Duodenal mucosa (tissue), 2 donors: ENCODE results near the gene EIF2A.
"Not testable (repeated sequence)": the region's sequence is repeated elsewhere in the genome, so short reads cannot be mapped to it uniquely, and the experiment has no call there.

Experiments used
- H3K27ac ChIP-seq: one replicate; pipeline ENCODE4 v1.7.0; 2013; ENCODE audit warnings: low read depth, low read length
- H3K27me3 ChIP-seq, 2 donors: one replicate each; pipeline ENCODE4 v1.7.0; 2013; ENCODE audit warnings: low read length in 2 of 2, control low read depth in 1 of 2; ENCODE audit not compliant: insufficient read depth in 2 of 2, control insufficient read depth in 1 of 2
- H3K36me3 ChIP-seq, 2 donors: one replicate each; pipeline ENCODE4 v1.7.0; 2013; ENCODE audit warnings: low read length in 2 of 2, control low read depth in 1 of 2; ENCODE audit not compliant: insufficient read depth in 2 of 2, control insufficient read depth in 1 of 2
- H3K4me1 ChIP-seq, 2 donors: one replicate each; pipeline ENCODE4 v1.7.0; 2013; ENCODE audit warnings: low read length in 2 of 2, control low read depth in 1 of 2; ENCODE audit not compliant: insufficient read depth in 2 of 2, control insufficient read depth in 1 of 2
- H3K4me3 ChIP-seq, 2 donors: one replicate each; pipeline ENCODE4 v1.7.0; 2013; ENCODE audit warnings: low read length in 2 of 2, low read depth in 1 of 2
- H3K9ac ChIP-seq, 2 donors: one replicate each; pipeline ENCODE4 v1.7.0; 2013; ENCODE audit warnings: low read length in 2 of 2, low read depth in 1 of 2
- H3K9me3 ChIP-seq, 2 donors: one replicate each; pipeline ENCODE4 v1.7.0; 2013; ENCODE audit warnings: low read length in 2 of 2, control low read depth in 1 of 2; ENCODE audit not compliant: control insufficient read depth in 1 of 2

The EIF2A gene

GRCh38 chr3:150612494-150612893, 65.9 kb downstream of the EIF2A start:
- peaks cover 3 to 18% of the 10 kb centered on the region in 2 donors for H3K4me1 ChIP-seq

GRCh38 chr3:150613034-150613433, 66.4 kb downstream of the EIF2A start:
- Histone ChIP-seq H3K4me1 (peaks cover 0 to 14% of the 10 kb centered on the region in 2 donors), H3K36me3 (peaks cover 0 to 3% of the 10 kb centered on the region in 2 donors), H3K27ac (no peak overlapping the region), H3K9me3 (no peaks in the 10 kb centered on the region), H3K9ac (no peak overlapping the region), H3K4me3 (no peak overlapping the region), H3K27me3 (no peaks in the 10 kb centered on the region)

More at GRCh38 chr3:150612494-150612893, 65.9 kb downstream of the EIF2A start:
- Histone ChIP-seq H3K27ac (no peak overlapping the region), H3K27me3 (no peaks in the 10 kb centered on the region), H3K4me3 (no peak overlapping the region), H3K9ac (no peak overlapping the region), H3K9me3 (no peaks in the 10 kb centered on the region), H3K36me3 (peaks cover 0 to 3% of the 10 kb centered on the region in 2 donors)

- Histone ChIP-seq H3K27ac (no peak overlapping the region), H3K4me1 (peaks cover 0 to 9% of the 10 kb centered on the region in 2 donors), H3K27me3 (no peaks in the 10 kb centered on the region), H3K36me3 (peaks cover 0 to 5% of the 10 kb centered on the region in 2 donors), H3K9ac (no peak overlapping the region), H3K9me3 (no peaks in the 10 kb centered on the region), H3K4me3 (no peak overlapping the region)
Observed at GRCh38 chr3:150613709-150614480, 67.3 kb downstream of the EIF2A start.

- no peak overlapping the region for H3K27ac ChIP-seq
- no peak overlapping the region for H3K9ac ChIP-seq
- H3K36me3 ChIP-seq, result peaks cover 4 to 9% of the 10 kb centered on the region in 2 donors
- no peaks in the 10 kb centered on the region for H3K9me3 ChIP-seq
- H3K4me1 ChIP-seq, result peaks cover 0 to 7% of the 10 kb centered on the region in 2 donors
- H3K27me3 ChIP-seq, result no peaks in the 10 kb centered on the region
- H3K4me3 ChIP-seq, result no peak overlapping the region
Observed at GRCh38 chr3:150620002-150620689, 73.6 kb downstream of the EIF2A start.

- peaks cover 12 to 31% of the 10 kb centered on the region in 2 donors for H3K36me3 ChIP-seq
- not testable (repeated sequence) for H3K27ac ChIP-seq, H3K9ac ChIP-seq, H3K4me3 ChIP-seq, H3K9me3 ChIP-seq, H3K27me3 ChIP-seq, H3K4me1 ChIP-seq
Observed at GRCh38 chr3:150622955-150623354, 76.4 kb downstream of the EIF2A start.

GRCh38 chr3:150623945-150624344, 77.4 kb downstream of the EIF2A start:
- no peaks in the 10 kb centered on the region for H3K9me3 ChIP-seq
- H3K36me3 ChIP-seq, result peaks cover 12 to 31% of the 10 kb centered on the region in 2 donors
- H3K4me3 ChIP-seq, result no peak overlapping the region
- no peak overlapping the region for H3K9ac ChIP-seq
- peaks cover 0 to 7% of the 10 kb centered on the region in 2 donors for H3K4me1 ChIP-seq
- H3K27ac ChIP-seq, result no peak overlapping the region
- no peaks in the 10 kb centered on the region for H3K27me3 ChIP-seq

GRCh38 chr3:150626148-150626930, 79.8 kb downstream of the EIF2A start:
- H3K9me3 ChIP-seq, result no peaks in the 10 kb centered on the region
- no peak overlapping the region for H3K4me3 ChIP-seq
- H3K36me3 ChIP-seq, result peaks cover 12 to 41% of the 10 kb centered on the region in 2 donors
- H3K27me3 ChIP-seq, result no peaks in the 10 kb centered on the region
- H3K4me1 ChIP-seq, result peaks cover 0 to 3% of the 10 kb centered on the region in 2 donors
- H3K27ac ChIP-seq, result no peak overlapping the region
- H3K9ac ChIP-seq, result no peak overlapping the region

GRCh38 chr3:150627557-150627956, 81.0 kb downstream of the EIF2A start:
- H3K9me3 ChIP-seq, result no peaks in the 10 kb centered on the region
- no peak overlapping the region for H3K9ac ChIP-seq
- no peaks in the 10 kb centered on the region for H3K4me1 ChIP-seq
- no peak overlapping the region for H3K27ac ChIP-seq
- no peak overlapping the region for H3K4me3 ChIP-seq
- peaks cover 12 to 46% of the 10 kb centered on the region in 2 donors for H3K36me3 ChIP-seq
- no peaks in the 10 kb centered on the region for H3K27me3 ChIP-seq

GRCh38 chr3:150631515-150632221, 85.1 kb downstream of the EIF2A start:
- Histone ChIP-seq H3K27me3 (no peaks in the 10 kb centered on the region), H3K4me3 (no peak overlapping the region), H3K36me3 (peaks cover 3 to 32% of the 10 kb centered on the region in 2 donors), H3K27ac (no peak overlapping the region), H3K9ac (no peak overlapping the region), H3K4me1 (no peaks in the 10 kb centered on the region), H3K9me3 (no peaks in the 10 kb centered on the region)
